Trophoblast cell (in vitro differentiated cells and primary cell): Measurements from ENCODE around the gene ADORA1.

Source experiments
- DNase-seq, 2 donors: peaks; one replicate each; pipeline ENCODE4 v3.0.0-alpha.2; 2016
- H2AFZ ChIP-seq: 2 replicates; pipeline ENCODE4 v1.6.1; 2013; ENCODE audit warnings: low read length, moderate library complexity, mild to moderate bottlenecking; ENCODE audit not compliant: insufficient read depth, poor library complexity
- H2AK5ac ChIP-seq: 2 replicates; pipeline ENCODE4 v1.6.1; 2013; ENCODE audit warnings: mild to moderate bottlenecking, low read length
- H2BK120ac ChIP-seq: 2 replicates; pipeline ENCODE4 v1.6.1; 2013; ENCODE audit warnings: low read length, mild to moderate bottlenecking, moderate library complexity; ENCODE audit not compliant: insufficient read depth, poor library complexity
- H2BK12ac ChIP-seq: 2 replicates; pipeline ENCODE4 v1.6.1; 2013; ENCODE audit warnings: mild to moderate bottlenecking, low read length, moderate library complexity
- H2BK5ac ChIP-seq: 2 replicates; pipeline ENCODE4 v1.6.1; 2013; ENCODE audit warnings: low read length, low read depth, moderate library complexity, mild to moderate bottlenecking; ENCODE audit not compliant: poor library complexity
- H3K14ac ChIP-seq: 2 replicates; pipeline ENCODE4 v1.6.1; 2013; ENCODE audit warnings: mild to moderate bottlenecking, low read length
- H3K18ac ChIP-seq: 2 replicates; pipeline ENCODE4 v1.6.1; 2013; ENCODE audit warnings: mild to moderate bottlenecking, low read length
- H3K23ac ChIP-seq: 2 replicates; pipeline ENCODE4 v1.6.1; 2013; ENCODE audit warnings: low read length
- H3K27ac ChIP-seq: 2 replicates; pipeline ENCODE4 v1.5.1; 2013; ENCODE audit warnings: low read depth, mild to moderate bottlenecking, inconsistent platforms, low read length, moderate library complexity
- H3K27me3 ChIP-seq: 2 replicates; pipeline ENCODE4 v1.6.1; 2013; ENCODE audit warnings: inconsistent platforms, mild to moderate bottlenecking, low read length, moderate library complexity; ENCODE audit not compliant: insufficient read depth
- H3K36me3 ChIP-seq, 2 experiments: 1 replicate in 1 of 2; 2 replicates in 1 of 2; pipeline ENCODE4 v1.6.1; 2013; ENCODE audit warnings: low read length in 2 of 2, mild to moderate bottlenecking in 2 of 2, moderate library complexity in 1 of 2; ENCODE audit not compliant: insufficient read depth in 2 of 2, control insufficient read depth in 1 of 2
- H3K4ac ChIP-seq: 2 replicates; pipeline ENCODE4 v1.6.1; 2013; ENCODE audit warnings: low read depth, mild to moderate bottlenecking, low read length, moderate library complexity
- H3K4me1 ChIP-seq, 2 experiments: 1 replicate in 1 of 2; 2 replicates in 1 of 2; pipeline ENCODE4 v1.6.1; 2013; ENCODE audit warnings: low read length in 2 of 2, mild to moderate bottlenecking in 2 of 2, moderate library complexity in 1 of 2; ENCODE audit not compliant: insufficient read depth in 2 of 2, control insufficient read depth in 1 of 2
- H3K4me2 ChIP-seq: 2 replicates; pipeline ENCODE4 v1.6.1; 2013; ENCODE audit warnings: inconsistent platforms, mild to moderate bottlenecking, low read length, moderate library complexity
- H3K4me3 ChIP-seq: 2 replicates; pipeline ENCODE4 v1.5.1; 2013; ENCODE audit warnings: mild to moderate bottlenecking, low read depth, low read length, inconsistent platforms
- H3K79me1 ChIP-seq: one replicate; pipeline ENCODE4 v1.6.1; 2013; ENCODE audit warnings: low read length
- H3K79me2 ChIP-seq: 2 replicates; pipeline ENCODE4 v1.6.1; 2013; ENCODE audit warnings: low read length, mild to moderate bottlenecking; ENCODE audit not compliant: control insufficient read depth, insufficient read depth, poor library complexity
- H3K9ac ChIP-seq: 2 replicates; pipeline ENCODE4 v1.6.1; 2013; ENCODE audit warnings: mild to moderate bottlenecking, low read length
- H3K9me3 ChIP-seq: 2 replicates; pipeline ENCODE4 v1.6.1; 2013; ENCODE audit warnings: low read depth, mild to moderate bottlenecking, control low read depth, inconsistent platforms, low read length; ENCODE audit not compliant: insufficient read depth
- H4K12ac ChIP-seq: 2 replicates; pipeline ENCODE4 v1.6.1; 2013; ENCODE audit warnings: low read depth, mild to moderate bottlenecking, low read length, moderate library complexity
- H4K8ac ChIP-seq: 2 replicates; pipeline ENCODE4 v1.6.1; 2013; ENCODE audit warnings: low read depth, mild to moderate bottlenecking, low read length, moderate library complexity
- H4K91ac ChIP-seq: one replicate; pipeline ENCODE4 v1.6.1; 2013; ENCODE audit warnings: low read depth, mild to moderate bottlenecking, low read length, moderate library complexity
- WGBS: extraction: QIAGEN DNeasy Blood & Tissue Kit; methylation state at CpG from one replicate; pipeline ENCODE4 v1.1.7; 2013; ENCODE audit warnings: missing lambda C conversion rate; ENCODE audit not compliant: insufficient read length, insufficient coverage; ENCODE audit errors: extremely low coverage; 5-methylcytosine and 5-hydroxymethylcytosine counted together

The ADORA1 gene

GRCh38 chr1:203162403-203162802 is 34.9 kb downstream of the ADORA1 start:
- Histone ChIP-seq H3K4me3 (no peak overlapping the region), H3K18ac (no peak overlapping the region), H2BK12ac (no peak overlapping the region), H3K36me3 (no peaks in the 10 kb centered on the region), H3K79me1 (no peaks in the 10 kb centered on the region), H3K4me2 (no peak overlapping the region), H2BK5ac (no peak overlapping the region), H3K4me1 (no peaks in the 10 kb centered on the region), H3K27me3 (no peaks in the 10 kb centered on the region), H2AFZ (no peak overlapping the region), H4K12ac (no peak overlapping the region), H3K4ac (no peak overlapping the region), H3K14ac (no peak overlapping the region), H3K27ac (no peak overlapping the region), H2BK120ac (no peak overlapping the region), H4K91ac (no peak overlapping the region), H3K79me2 (no peaks in the 10 kb centered on the region), H3K23ac (no peak overlapping the region), H3K9ac (no peak overlapping the region), H4K8ac (no peak overlapping the region), H2AK5ac (no peak overlapping the region), H3K9me3 (peaks cover 2% of the 10 kb centered on the region)
- WGBS: no CpG with 5 or more reads among the region's 1 CpG
- no peak for DNase-seq

GRCh38 chr1:203163891-203164635 is 36.5 kb downstream of the ADORA1 start:
- H2BK5ac ChIP-seq: no peak overlapping the region
- no peak overlapping the region for H3K4me2 ChIP-seq
- no peaks in the 10 kb centered on the region for H3K79me2 ChIP-seq
- no peak overlapping the region for H3K4me3 ChIP-seq
- H3K27me3 ChIP-seq: no peaks in the 10 kb centered on the region
- no peak overlapping the region for H3K27ac ChIP-seq
- no peak overlapping the region for H3K9ac ChIP-seq
- H4K8ac ChIP-seq: no peak overlapping the region
- H2AFZ ChIP-seq: no peak overlapping the region
- H3K9me3 ChIP-seq: no peaks in the 10 kb centered on the region
- H4K91ac ChIP-seq: no peak overlapping the region
- H3K23ac ChIP-seq: no peak overlapping the region
- no peak overlapping the region for H2AK5ac ChIP-seq
- no peak overlapping the region for H4K12ac ChIP-seq
- H3K4ac ChIP-seq: no peak overlapping the region
- no peak overlapping the region for H3K14ac ChIP-seq
- no peaks in the 10 kb centered on the region for H3K4me1 ChIP-seq
- no CpG with 5 or more reads among the region's 7 CpGs for WGBS
- no peak for DNase-seq
- no peak overlapping the region for H2BK120ac ChIP-seq
- no peak overlapping the region for H2BK12ac ChIP-seq
- no peak overlapping the region for H3K18ac ChIP-seq
- H3K79me1 ChIP-seq: no peaks in the 10 kb centered on the region
- H3K36me3 ChIP-seq: no peaks in the 10 kb centered on the region

DNA sequence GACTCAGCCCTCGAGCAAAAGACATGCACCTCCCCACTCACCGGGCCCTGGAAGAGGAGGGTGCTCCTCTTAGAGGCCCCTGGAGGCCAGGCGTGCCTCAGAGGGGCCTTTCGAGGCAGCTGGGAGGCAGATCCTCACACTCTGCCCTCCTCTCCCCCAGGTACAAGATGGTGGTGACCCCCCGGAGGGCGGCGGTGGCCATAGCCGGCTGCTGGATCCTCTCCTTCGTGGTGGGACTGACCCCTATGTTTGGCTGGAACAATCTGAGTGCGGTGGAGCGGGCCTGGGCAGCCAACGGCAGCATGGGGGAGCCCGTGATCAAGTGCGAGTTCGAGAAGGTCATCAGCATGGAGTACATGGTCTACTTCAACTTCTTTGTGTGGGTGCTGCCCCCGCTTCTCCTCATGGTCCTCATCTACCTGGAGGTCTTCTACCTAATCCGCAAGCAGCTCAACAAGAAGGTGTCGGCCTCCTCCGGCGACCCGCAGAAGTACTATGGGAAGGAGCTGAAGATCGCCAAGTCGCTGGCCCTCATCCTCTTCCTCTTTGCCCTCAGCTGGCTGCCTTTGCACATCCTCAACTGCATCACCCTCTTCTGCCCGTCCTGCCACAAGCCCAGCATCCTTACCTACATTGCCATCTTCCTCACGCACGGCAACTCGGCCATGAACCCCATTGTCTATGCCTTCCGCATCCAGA is 37.7 kb downstream of the ADORA1 start:
- Histone ChIP-seq H3K9ac (no peak overlapping the region), H3K4me1 (no peaks in the 10 kb centered on the region), H3K36me3 (no peaks in the 10 kb centered on the region), H3K18ac (no peak overlapping the region), H2BK120ac (no peak overlapping the region), H2BK5ac (no peak overlapping the region), H3K23ac (no peak overlapping the region), H3K4me3 (peak overlapping the region; percentile 26), H4K91ac (no peak overlapping the region), H3K79me2 (no peaks in the 10 kb centered on the region), H3K4me2 (no peak overlapping the region), H3K79me1 (no peaks in the 10 kb centered on the region), H3K9me3 (no peaks in the 10 kb centered on the region), H3K27ac (no peak overlapping the region), H2AFZ (no peak overlapping the region), H2BK12ac (no peak overlapping the region), H4K12ac (no peak overlapping the region), H2AK5ac (no peak overlapping the region), H3K4ac (no peak overlapping the region), H3K14ac (no peak overlapping the region), H4K8ac (no peak overlapping the region), H3K27me3 (no peaks in the 10 kb centered on the region)
- no peak for DNase-seq
- no CpG with 5 or more reads among the region's 28 CpGs for WGBS

DNA sequence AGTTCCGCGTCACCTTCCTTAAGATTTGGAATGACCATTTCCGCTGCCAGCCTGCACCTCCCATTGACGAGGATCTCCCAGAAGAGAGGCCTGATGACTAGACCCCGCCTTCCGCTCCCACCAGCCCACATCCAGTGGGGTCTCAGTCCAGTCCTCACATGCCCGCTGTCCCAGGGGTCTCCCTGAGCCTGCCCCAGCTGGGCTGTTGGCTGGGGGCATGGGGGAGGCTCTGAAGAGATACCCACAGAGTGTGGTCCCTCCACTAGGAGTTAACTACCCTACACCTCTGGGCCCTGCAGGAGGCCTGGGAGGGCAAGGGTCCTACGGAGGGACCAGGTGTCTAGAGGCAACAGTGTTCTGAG is 38.3 kb downstream of the ADORA1 start:
- no peak overlapping the region for H3K18ac ChIP-seq
- no peak overlapping the region for H2AFZ ChIP-seq
- H3K79me1 ChIP-seq: no peaks in the 10 kb centered on the region
- H3K4me2 ChIP-seq: no peak overlapping the region
- no peaks in the 10 kb centered on the region for H3K4me1 ChIP-seq
- no peaks in the 10 kb centered on the region for H3K79me2 ChIP-seq
- no peak overlapping the region for H3K14ac ChIP-seq
- H3K4ac ChIP-seq: no peak overlapping the region
- no peaks in the 10 kb centered on the region for H3K9me3 ChIP-seq
- H2BK120ac ChIP-seq: no peak overlapping the region
- H4K12ac ChIP-seq: no peak overlapping the region
- H3K36me3 ChIP-seq: no peaks in the 10 kb centered on the region
- peak overlapping the region; percentile 26 for H3K4me3 ChIP-seq
- no CpG with 5 or more reads among the region's 8 CpGs for WGBS
- DNase-seq: no peak
- H2BK5ac ChIP-seq: no peak overlapping the region
- no peak overlapping the region for H2AK5ac ChIP-seq
- H2BK12ac ChIP-seq: no peak overlapping the region
- no peak overlapping the region for H4K8ac ChIP-seq
- H3K9ac ChIP-seq: no peak overlapping the region
- no peak overlapping the region for H3K23ac ChIP-seq
- H3K27ac ChIP-seq: no peak overlapping the region
- no peak overlapping the region for H4K91ac ChIP-seq
- H3K27me3 ChIP-seq: no peaks in the 10 kb centered on the region
